Naive B cell (primary cell): ENCODE measurements around the gene CCT5. TPM values are rescaled to one million over a fixed set of nuclear protein-coding genes. Genes with fewer than 3 reads are reported as not detected.

Experiments
- ATAC-seq, 2 donors: fragments of 150-1000 bp; cut with Tn5 transposase; 2 replicates each; pipeline ENCODE4 v1.10.0; 2021; ENCODE audit warnings: low read depth in 2 of 2, mild to moderate bottlenecking in 2 of 2, moderate library complexity in 2 of 2
- DNase-seq: peaks from one replicate; pipeline ENCODE4 v3.0.0; 2022
- H3K27ac Mint-ChIP-seq, 6 donors: one replicate each; pipeline ENCODE4 v1.8.0; 2020 to 2022; ENCODE audit warnings: mild to moderate bottlenecking in 6 of 6, mixed read lengths in 6 of 6, moderate library complexity in 5 of 6, inconsistent platforms in 2 of 6
- H3K27me3 Mint-ChIP-seq, 3 donors: one replicate each; pipeline ENCODE4 v1.8.0; 2021 to 2022; ENCODE audit warnings: mixed read lengths in 3 of 3, mild to moderate bottlenecking in 1 of 3
- H3K36me3 Mint-ChIP-seq, 2 donors: one replicate each; pipeline ENCODE4 v1.8.0; 2020 to 2022; ENCODE audit warnings: mixed read lengths in 2 of 2, inconsistent platforms in 1 of 2, mild to moderate bottlenecking in 1 of 2
- H3K4me1 Mint-ChIP-seq, 3 donors: one replicate each; pipeline ENCODE4 v1.8.0; 2020 to 2022; ENCODE audit warnings: mixed read lengths in 3 of 3, inconsistent platforms in 1 of 3, mild to moderate bottlenecking in 1 of 3, moderate library complexity in 1 of 3
- H3K4me3 Mint-ChIP-seq, 8 donors: one replicate each; pipeline ENCODE4 v1.8.0; 2020 to 2022; ENCODE audit warnings: mild to moderate bottlenecking in 8 of 8, mixed read lengths in 8 of 8, moderate library complexity in 8 of 8, inconsistent platforms in 2 of 8
- H3K9me3 Mint-ChIP-seq, 7 donors: one replicate each; pipeline ENCODE4 v1.8.0; 2020 to 2022; ENCODE audit warnings: mixed read lengths in 7 of 7, mild to moderate bottlenecking in 5 of 7, inconsistent platforms in 2 of 7, moderate library complexity in 1 of 7
- polyA plus RNA-seq, 6 donors: library from polyadenylated mRNA; unstranded; fragments of 300-500 nt; fragmentation: Illumina TruSeq; gene quantifications; one replicate each; pipeline ENCODE4 v1.2.3, GENCODE V29; 2021; ENCODE audit warnings: low read depth in 6 of 6

The CCT5 gene
- polyA plus RNA-seq = 100 to 1,000 TPM; 139 to 227 (median 190) TPM

GRCh38 chr5:10249948-10250805, at the start of gene CCT5:
CCT5 (plus strand) TSS chr5:10250280; CDS start chr5:10250341, 61 bp downstream.
- H3K27ac Mint-ChIP-seq = peak within 1 kb of the TSS; percentile 99 to 100 (median 100)

DNA sequence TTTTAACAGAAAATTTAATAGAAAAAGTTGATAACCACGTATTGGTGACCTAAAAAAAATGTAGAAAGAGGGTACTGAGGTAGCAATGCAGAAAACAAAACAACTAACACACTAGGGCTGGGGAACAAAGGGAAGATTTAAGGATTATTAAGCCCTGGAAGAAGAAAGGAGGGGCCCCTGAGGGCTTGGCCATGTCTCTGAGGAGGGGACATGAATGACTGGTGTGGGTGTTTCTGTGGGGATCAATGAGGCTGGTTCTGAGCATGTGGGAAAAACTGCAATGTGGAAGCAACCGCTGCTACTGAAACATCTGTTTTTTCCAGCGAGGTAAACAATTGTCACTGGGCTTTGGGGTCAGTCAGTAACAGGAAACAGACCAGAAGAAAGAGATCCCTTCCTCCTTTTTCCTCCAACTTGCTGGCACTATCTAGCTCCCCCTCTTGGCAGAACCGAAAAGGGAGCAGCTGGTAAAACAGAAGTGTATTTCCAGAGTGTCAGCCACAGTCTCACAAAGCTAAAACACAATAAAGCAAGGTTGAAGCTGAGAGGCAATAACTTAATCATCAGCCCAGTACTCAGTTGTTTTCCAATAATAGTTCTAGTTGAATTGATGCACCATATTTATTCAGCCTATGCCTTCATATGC, 48.7 kb upstream of the CCT5 start:
- Mint-ChIP-seq H3K9me3 (peaks cover 5 to 34% (median 18%) of the 10 kb centered on the region in 7 donors), H3K27ac (no peak overlapping the region), H3K27me3 (no peaks in the 10 kb centered on the region), H3K4me3 (no peak overlapping the region), H3K4me1 (no peaks in the 10 kb centered on the region), H3K36me3 (no peaks in the 10 kb centered on the region)
- no peak for DNase-seq
- ATAC-seq = no peak

More at GRCh38 chr5:10249948-10250805, at the start of gene CCT5:
- peak within 1 kb of the TSS; percentile 82 to 99 (median 96) for H3K4me3 Mint-ChIP-seq
- H3K4me1 Mint-ChIP-seq = peaks cover 16 to 48% (median 36%) of the 10 kb centered on the region in 3 donors
- ATAC-seq (peak; percentile 82 to 87), DNase-seq (peak; percentile 94)
- H3K36me3 Mint-ChIP-seq = peaks cover 4 to 10% of the 10 kb centered on the region in 2 donors
- peaks cover 0 to 3% (median 0%) of the 10 kb centered on the region in 7 donors for H3K9me3 Mint-ChIP-seq
- H3K27me3 Mint-ChIP-seq = no peaks in the 10 kb centered on the region

- peak overlapping the region in 2 of 6 donors; percentile 1 to 70 for H3K27ac Mint-ChIP-seq
- DNase-seq = no peak
Measured at GRCh38 chr5:10202089-10202910, 47.8 kb upstream of the CCT5 start.

DNA sequence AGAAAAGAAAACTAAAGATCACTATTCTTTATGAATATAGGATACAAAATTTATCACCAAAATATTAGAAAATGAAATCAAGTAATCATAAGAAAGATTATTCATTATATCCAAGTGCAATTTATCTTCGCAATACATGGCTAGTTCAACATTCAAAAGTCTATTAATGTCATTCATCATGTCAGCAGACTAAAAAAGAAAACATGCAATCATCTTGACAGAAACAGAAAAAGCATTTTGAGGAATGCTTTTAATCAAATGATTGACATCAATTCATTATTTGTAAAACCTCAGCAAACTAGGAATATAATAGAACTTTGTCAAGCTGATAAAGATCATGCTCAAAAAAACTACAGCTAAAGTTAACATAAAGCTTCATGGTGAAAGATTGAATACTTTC, 41.1 kb upstream of the CCT5 start:
- Mint-ChIP-seq H3K4me3 (no peak overlapping the region), H3K27me3 (peaks cover 0 to 4% (median 0%) of the 10 kb centered on the region in 3 donors), H3K4me1 (no peaks in the 10 kb centered on the region), H3K9me3 (peaks cover 0 to 2% (median 0%) of the 10 kb centered on the region in 7 donors), H3K27ac (no peak overlapping the region), H3K36me3 (no peaks in the 10 kb centered on the region)
- DNase-seq = no peak
- no peak for ATAC-seq

More at GRCh38 chr5:10202089-10202910, 47.8 kb upstream of the CCT5 start:
- Mint-ChIP-seq H3K9me3 (peaks cover 0 to 25% (median 17%) of the 10 kb centered on the region in 7 donors), H3K36me3 (no peaks in the 10 kb centered on the region), H3K4me1 (no peaks in the 10 kb centered on the region), H3K4me3 (no peak overlapping the region), H3K27me3 (no peaks in the 10 kb centered on the region)
- ATAC-seq = no peak

GRCh38 chr5:10213316-10213715, 36.8 kb upstream of the CCT5 start:
- H3K4me1 Mint-ChIP-seq = no peaks in the 10 kb centered on the region

GRCh38 chr5:10214041-10214440, 36.0 kb upstream of the CCT5 start:
- no peaks in the 10 kb centered on the region for H3K27me3 Mint-ChIP-seq
- no peak for DNase-seq
- no peaks in the 10 kb centered on the region for H3K4me1 Mint-ChIP-seq
- H3K27ac Mint-ChIP-seq = no peak overlapping the region
- H3K36me3 Mint-ChIP-seq = no peaks in the 10 kb centered on the region
- no peaks in the 10 kb centered on the region for H3K9me3 Mint-ChIP-seq
- H3K4me3 Mint-ChIP-seq = no peak overlapping the region
- no peak for ATAC-seq

More at GRCh38 chr5:10213316-10213715, 36.8 kb upstream of the CCT5 start:
- Mint-ChIP-seq H3K9me3 (no peaks in the 10 kb centered on the region), H3K27ac (no peak overlapping the region), H3K36me3 (no peaks in the 10 kb centered on the region), H3K4me3 (no peak overlapping the region), H3K27me3 (peaks cover 0 to 4% (median 0%) of the 10 kb centered on the region in 3 donors)
- DNase-seq (no peak), ATAC-seq (no peak)

- Mint-ChIP-seq H3K4me3 (no peak overlapping the region), H3K36me3 (no peaks in the 10 kb centered on the region), H3K9me3 (no peaks in the 10 kb centered on the region), H3K27ac (no peak overlapping the region), H3K27me3 (no peaks in the 10 kb centered on the region), H3K4me1 (no peaks in the 10 kb centered on the region)
- DNase-seq (no peak), ATAC-seq (no peak)
Measured at GRCh38 chr5:10215366-10215765, 34.7 kb upstream of the CCT5 start.

- Mint-ChIP-seq H3K27ac (no peak overlapping the region), H3K9me3 (no peaks in the 10 kb centered on the region), H3K36me3 (no peaks in the 10 kb centered on the region), H3K27me3 (no peaks in the 10 kb centered on the region), H3K4me1 (no peaks in the 10 kb centered on the region), H3K4me3 (peak overlapping the region in 1 of 8 donors; percentile 21)
- DNase-seq (no peak), ATAC-seq (no peak)
Measured at GRCh38 chr5:10216107-10216506, 34.0 kb upstream of the CCT5 start.

GRCh38 chr5:10218658-10219057, 31.4 kb upstream of the CCT5 start:
- no peak for ATAC-seq
- Mint-ChIP-seq H3K27me3 (no peaks in the 10 kb centered on the region), H3K9me3 (peaks cover 0 to 2% (median 1%) of the 10 kb centered on the region in 7 donors)

GRCh38 chr5:10219068-10219467, 31.0 kb upstream of the CCT5 start:
- Mint-ChIP-seq H3K27me3 (no peaks in the 10 kb centered on the region), H3K4me3 (no peak overlapping the region), H3K9me3 (peaks cover under 1 to 6% (median 3%) of the 10 kb centered on the region in 7 donors), H3K36me3 (peaks cover 11% of the 10 kb centered on the region in 2 donors), H3K27ac (no peak overlapping the region), H3K4me1 (no peaks in the 10 kb centered on the region)
- ATAC-seq = no peak
- no peak for DNase-seq

More at GRCh38 chr5:10218658-10219057, 31.4 kb upstream of the CCT5 start:
- Mint-ChIP-seq H3K4me3 (no peak overlapping the region), H3K36me3 (peaks cover 10 to 11% of the 10 kb centered on the region in 2 donors), H3K4me1 (no peaks in the 10 kb centered on the region), H3K27ac (no peak overlapping the region)
- DNase-seq = no peak

DNA sequence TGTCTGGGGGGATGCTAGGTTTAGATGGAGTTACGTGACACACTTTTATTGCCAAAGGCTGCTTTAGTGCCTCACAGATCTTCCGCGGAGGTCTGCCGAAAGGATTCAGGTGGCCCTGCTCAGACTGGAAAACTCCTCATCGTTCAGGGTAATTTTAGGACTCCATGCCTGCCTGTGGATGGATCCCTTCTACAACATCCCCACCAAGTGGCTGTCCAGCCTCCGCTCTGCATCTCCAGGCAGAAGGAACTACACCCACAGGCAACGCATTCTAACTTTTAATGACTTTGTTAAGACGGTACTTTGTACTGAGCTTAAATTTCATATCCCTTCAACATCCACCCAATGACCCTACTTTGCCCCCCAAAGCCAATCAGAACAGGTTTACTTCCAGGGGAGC, 29.8 kb upstream of the CCT5 start:
- Mint-ChIP-seq H3K9me3 (peaks cover 5 to 15% (median 9%) of the 10 kb centered on the region in 7 donors), H3K4me3 (no peak overlapping the region), H3K4me1 (no peaks in the 10 kb centered on the region), H3K36me3 (peaks cover 17% of the 10 kb centered on the region in 2 donors), H3K27me3 (no peaks in the 10 kb centered on the region), H3K27ac (no peak overlapping the region)
- ATAC-seq (no peak), DNase-seq (no peak)

DNA sequence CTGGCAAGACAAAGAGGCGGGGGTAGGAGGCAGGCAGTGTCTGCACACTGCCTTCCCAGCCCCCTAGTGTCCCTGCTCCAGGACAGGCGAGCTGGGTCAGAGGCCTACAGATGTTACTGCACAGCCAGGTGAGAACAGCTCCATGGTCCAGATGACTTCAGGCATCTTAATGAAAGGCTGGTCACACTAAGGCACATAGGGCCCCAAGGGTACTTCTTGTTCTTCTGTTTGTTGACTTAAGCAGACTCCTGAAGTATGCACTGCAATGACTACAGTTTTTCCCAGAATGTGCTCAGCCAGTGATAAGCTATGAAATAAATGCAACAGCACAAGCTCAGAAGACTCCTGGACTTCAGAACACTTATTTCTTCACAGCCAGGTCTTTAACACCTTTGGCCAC, 27.8 kb upstream of the CCT5 start:
- DNase-seq (no peak), ATAC-seq (no peak)
- Mint-ChIP-seq H3K27me3 (no peaks in the 10 kb centered on the region), H3K9me3 (peaks cover 5 to 24% (median 12%) of the 10 kb centered on the region in 7 donors), H3K36me3 (peaks cover 28% of the 10 kb centered on the region in 2 donors), H3K27ac (no peak overlapping the region), H3K4me1 (no peaks in the 10 kb centered on the region), H3K4me3 (no peak overlapping the region)

DNA sequence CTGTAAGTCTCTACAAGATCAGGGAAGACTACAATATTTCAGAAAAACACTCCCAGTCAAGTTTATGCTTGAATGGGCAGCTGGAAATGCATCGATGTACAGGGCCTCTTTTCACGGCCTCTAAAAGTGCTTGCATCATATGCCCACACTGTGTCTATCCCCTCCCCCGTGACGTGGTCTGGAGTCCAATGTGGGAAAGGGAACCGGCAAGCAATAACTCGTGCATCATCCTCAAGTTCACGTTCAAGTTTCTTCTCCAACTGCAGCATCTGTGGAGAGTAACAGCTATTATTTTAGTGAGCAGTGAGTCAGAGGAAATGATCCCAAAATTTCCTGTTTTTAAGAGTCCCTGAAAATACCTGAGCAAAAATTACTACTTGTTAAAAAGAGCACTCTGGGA, 22.7 kb upstream of the CCT5 start:
- Mint-ChIP-seq H3K9me3 (peaks cover 5 to 24% (median 12%) of the 10 kb centered on the region in 7 donors), H3K27ac (no peak overlapping the region), H3K27me3 (no peaks in the 10 kb centered on the region), H3K4me1 (peaks cover 0 to 5% (median 0%) of the 10 kb centered on the region in 3 donors), H3K4me3 (no peak overlapping the region), H3K36me3 (peaks cover 22 to 29% of the 10 kb centered on the region in 2 donors)
- ATAC-seq = no peak
- no peak for DNase-seq
